Measurements from ENCODE around the gene SARS2.

DNA sequence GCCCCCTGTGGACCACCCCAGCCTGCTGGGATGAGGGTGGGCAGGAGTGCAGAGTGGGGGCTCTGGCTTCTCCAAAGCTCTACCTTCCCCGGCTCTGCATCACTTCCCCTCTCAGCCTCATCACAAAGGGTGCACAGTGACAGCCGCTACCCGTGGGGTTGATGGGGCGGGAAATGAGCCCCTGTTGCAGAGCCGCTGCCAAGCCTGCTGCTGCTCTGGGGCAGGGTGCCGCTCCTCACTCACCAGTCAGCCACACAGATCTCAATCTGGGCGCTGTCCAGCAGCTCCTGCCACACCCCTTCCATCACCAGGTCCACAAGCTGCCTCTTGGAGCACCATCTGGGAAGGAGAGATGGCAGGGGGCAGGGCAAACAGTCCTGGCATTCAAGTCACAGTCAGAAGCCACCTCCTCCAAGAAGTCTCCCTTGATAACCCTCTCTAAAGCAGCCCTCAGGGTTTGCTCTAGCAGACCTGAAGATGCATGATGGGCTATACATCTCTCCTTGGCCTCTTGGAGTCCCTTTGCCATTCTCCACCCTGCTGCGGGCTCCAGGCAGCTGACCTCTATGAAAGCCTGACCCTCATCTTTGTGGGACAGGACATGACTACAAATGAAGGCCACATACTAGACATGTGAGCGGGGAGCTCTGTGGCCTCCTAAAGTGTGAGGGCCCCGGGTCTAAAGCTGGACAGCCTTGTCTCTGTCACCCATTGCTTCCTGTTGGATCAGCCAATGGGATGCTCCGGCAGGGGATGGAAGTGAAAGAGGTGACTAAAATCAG lies 15.9 kb upstream of the SARS2 start:
- no peak for TF ChIP-seq POLR2A (IDR thresholded peaks at IDR 0.05)
- TF ChIP-seq, protein P1, sequence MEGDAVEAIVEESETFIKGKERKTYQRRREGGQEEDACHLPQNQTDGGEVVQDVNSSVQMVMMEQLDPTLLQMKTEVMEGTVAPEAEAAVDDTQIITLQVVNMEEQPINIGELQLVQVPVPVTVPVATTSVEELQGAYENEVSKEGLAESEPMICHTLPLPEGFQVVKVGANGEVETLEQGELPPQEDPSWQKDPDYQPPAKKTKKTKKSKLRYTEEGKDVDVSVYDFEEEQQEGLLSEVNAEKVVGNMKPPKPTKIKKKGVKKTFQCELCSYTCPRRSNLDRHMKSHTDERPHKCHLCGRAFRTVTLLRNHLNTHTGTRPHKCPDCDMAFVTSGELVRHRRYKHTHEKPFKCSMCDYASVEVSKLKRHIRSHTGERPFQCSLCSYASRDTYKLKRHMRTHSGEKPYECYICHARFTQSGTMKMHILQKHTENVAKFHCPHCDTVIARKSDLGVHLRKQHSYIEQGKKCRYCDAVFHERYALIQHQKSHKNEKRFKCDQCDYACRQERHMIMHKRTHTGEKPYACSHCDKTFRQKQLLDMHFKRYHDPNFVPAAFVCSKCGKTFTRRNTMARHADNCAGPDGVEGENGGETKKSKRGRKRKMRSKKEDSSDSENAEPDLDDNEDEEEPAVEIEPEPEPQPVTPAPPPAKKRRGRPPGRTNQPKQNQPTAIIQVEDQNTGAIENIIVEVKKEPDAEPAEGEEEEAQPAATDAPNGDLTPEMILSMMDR (IDR thresholded peaks at IDR 0.05): no peak

Measured in gastroesophageal sphincter (tissue), 3 donors.